GM13976 (cell line): ENCODE data around the gene FAM210A.

ENCODE experiments used
- DNase-seq: peaks from one replicate; pipeline ENCODE4 v3.0.0; 2012; ENCODE audit warnings: low spot score
- CTCF ChIP-seq: IDR thresholded peaks from 2 replicates; pipeline ENCODE4 v1.5.1; 2012; ENCODE audit warnings: borderline replicate concordance, mild to moderate bottlenecking; ENCODE audit not compliant: insufficient read depth; ENCODE audit errors: extremely low read depth, missing control alignments, control extremely low read depth
- in situ Hi-C: fragments of 300-500 bp; cut with MboI; formaldehyde crosslinking; loops from one replicate; pipeline ENCODE4 v1.12.0; 2022; ENCODE audit warnings: low sequenced_read_pairs, mixed read lengths, inconsistent platforms; ENCODE audit not compliant: unreplicated experiment

FAM210A gene

GRCh38 chr18:13625355-13625754 lies 101.0 kb downstream of the FAM210A start:
- no peak for TF ChIP-seq CTCF
- DNase-seq: no peak
- in situ Hi-C loops: loop anchor here (25.0 kb wide), 1 partner anchor 413 kb away; the partner anchor contains the start of gene LDLRAD4

GRCh38 chr18:13624563-13625237 lies 101.7 kb downstream of the FAM210A start:
- in situ Hi-C loops: loop anchor here (25.0 kb wide), 1 partner anchor 412 kb away; the partner anchor contains the start of gene LDLRAD4
- no peak for DNase-seq
- TF ChIP-seq CTCF: no peak

GRCh38 chr18:13623871-13624270 lies 102.5 kb downstream of the FAM210A start:
- in situ Hi-C loops: no loop called here
- DNase-seq: no peak
- no peak for TF ChIP-seq CTCF

- in situ Hi-C loops: no loop called here
- no peak for DNase-seq
- TF ChIP-seq CTCF: no peak
Measured at GRCh38 chr18:13623348-13623747, 103.0 kb downstream of the FAM210A start.

GRCh38 chr18:13622751-13623150 lies 103.6 kb downstream of the FAM210A start:
- no peak for DNase-seq
- in situ Hi-C loops: no loop called here
- no peak for TF ChIP-seq CTCF

- TF ChIP-seq CTCF: no peak
- in situ Hi-C loops: no loop called here
- no peak for DNase-seq
Measured at GRCh38 chr18:13621886-13622619, 104.3 kb downstream of the FAM210A start.
